ENCODE results near the gene CASZ1. TPM values are rescaled to one million over a fixed set of nuclear protein-coding genes. Genes with fewer than 3 reads are reported as not detected.

The CASZ1 gene
- total and polyA plus RNA-seq, 10 of the 15 experiments (the other 5 are each of a cell fraction or from before 2014, with no cell fraction given) = 0.52 to 9.8 (median 3.7) TPM

GRCh38 chr1:10625076-10625475 is 171.4 kb downstream of the CASZ1 start:
- H3K4me2 ChIP-seq (ENCODE audit: control insufficient read depth, insufficient read depth) = no peak overlapping the region
- H3K27me3 ChIP-seq (replicated peaks in 1 of 2; ENCODE audit: control insufficient read depth in 2 of 2, insufficient read depth in 2 of 2, low read length in 1 of 2) = no peaks in the 10 kb centered on the region
- WGBS (ENCODE audit: insufficient coverage, insufficient replicate concordance, low lambda C conversion rate, missing lambda C conversion rate) = 96% methylated on average over 9 of the region's 9 CpGs
- TF ChIP-seq E4F1 (IDR thresholded peaks at IDR 0.05; ENCODE audit: borderline replicate concordance, partially characterized antibody) = no peak
- no peak for TF ChIP-seq ZBTB33 (IDR thresholded peaks at IDR 0.05)
- no peak for TF ChIP-seq ATF2 (IDR thresholded peaks at IDR 0.05; ENCODE audit: low read length)
- TF ChIP-seq ZNF622 (IDR thresholded peaks at IDR 0.05) = no peak
- TF ChIP-seq CHD2 (IDR thresholded peaks at IDR 0.05; ENCODE audit: borderline replicate concordance, low read depth, low read length) = no peak
- no peak for TF ChIP-seq NBN (IDR thresholded peaks at IDR 0.05)
- no peak for TF ChIP-seq USF1 (IDR thresholded peaks at IDR 0.05; ENCODE audit: borderline replicate concordance, extremely low read length, insufficient read depth, low read depth, low read length)
- no peak for TF ChIP-seq PKNOX1 (IDR thresholded peaks at IDR 0.05)
- no peak for TF ChIP-seq KAT2A (conservative IDR thresholded peaks at IDR 0.05; ENCODE audit: control insufficient read depth, low read depth, low read length)
- TF ChIP-seq BRCA1 (IDR thresholded peaks at IDR 0.05; ENCODE audit: low read depth, low read length) = no peak
- no peak for FAIRE-seq
- no peak overlapping the region for H3K27ac ChIP-seq (ENCODE audit: control insufficient read depth, insufficient read depth)
- H3K4me1 ChIP-seq (ENCODE audit: control insufficient read depth, insufficient read depth, low read length) = no peaks in the 10 kb centered on the region
- no peaks in the 10 kb centered on the region for H4K20me1 ChIP-seq (ENCODE audit: control insufficient read depth, insufficient read depth)
- H3K4me3 ChIP-seq = no peak overlapping the region
- ATAC-seq = no peak
- H3K79me2 ChIP-seq (ENCODE audit: control insufficient read depth, insufficient read depth, low read length) = no peaks in the 10 kb centered on the region
- in situ Hi-C loops (cut with MboI) (no loop called here), intact Hi-C loops (cut with micrococcal nuclease; ENCODE audit: unreplicated experiment) (no loop called here)
- no peaks in the 10 kb centered on the region for H3K9me3 ChIP-seq (replicated peaks; ENCODE audit: control insufficient read depth, insufficient read depth, low read length)
- BruUV-seq (replicated peaks) = no TSS peak
- POLR2A ChIA-PET = no interaction called here
- peaks cover 6 to 10% of the 10 kb centered on the region in 2 experiments; a peak in 3 of 4 replicates for H3K36me3 ChIP-seq (ENCODE audit: control insufficient read depth in 2 of 2, insufficient read depth in 2 of 2, low read length in 1 of 2)
- CTCF ChIA-PET = no interaction called here
- H2AFZ ChIP-seq (ENCODE audit: control insufficient read depth, low read depth, low read length) = no peak overlapping the region
- no peak for DNase-seq (ENCODE audit: low read depth, low spot score)
- H3K9ac ChIP-seq (ENCODE audit: control insufficient read depth, insufficient read depth, low read length) = no peak overlapping the region
- SMC1A ChIA-PET (ENCODE audit: uncharacterized antibody, unreplicated experiment) = interaction anchor here (1.4 kb wide), 1 partner anchor 112 kb away, joined by 4 read pairs; no protein-coding TSS in a partner anchor
- RAD21 ChIA-PET (ENCODE audit: unreplicated experiment) = no interaction called here
